GM23338 (cell line): ENCODE results near the gene DPF3.

Experiments
- CREB1 ChIP-seq: fragments of 250-450 bp; sonication (Bioruptor Pico); IDR thresholded peaks from 2 replicates; pipeline ENCODE4 v1.5.0; 2020; ENCODE audit warnings: low read depth, mild to moderate bottlenecking, moderate library complexity
- POLR2AphosphoS5 ChIP-seq: IDR thresholded peaks from 2 replicates; pipeline ENCODE4 v1.6.1; 2016; ENCODE audit warnings: antibody characterized with exemption, low read depth
- TF ChIP-seq, protein P1 (sequence below), 2 experiments: fragments of 200-600 bp in 1 of 2; sonication (generic) in 1 of 2; conservative IDR thresholded peaks; 2 replicates each; pipeline versions ENCODE4 v1.5.1 to v1.6.1; 2016 to 2017; ENCODE audit warnings: antibody characterized with exemption in 2 of 2, low read depth in 2 of 2, mild to moderate bottlenecking in 2 of 2, moderate library complexity in 1 of 2

DNA sequence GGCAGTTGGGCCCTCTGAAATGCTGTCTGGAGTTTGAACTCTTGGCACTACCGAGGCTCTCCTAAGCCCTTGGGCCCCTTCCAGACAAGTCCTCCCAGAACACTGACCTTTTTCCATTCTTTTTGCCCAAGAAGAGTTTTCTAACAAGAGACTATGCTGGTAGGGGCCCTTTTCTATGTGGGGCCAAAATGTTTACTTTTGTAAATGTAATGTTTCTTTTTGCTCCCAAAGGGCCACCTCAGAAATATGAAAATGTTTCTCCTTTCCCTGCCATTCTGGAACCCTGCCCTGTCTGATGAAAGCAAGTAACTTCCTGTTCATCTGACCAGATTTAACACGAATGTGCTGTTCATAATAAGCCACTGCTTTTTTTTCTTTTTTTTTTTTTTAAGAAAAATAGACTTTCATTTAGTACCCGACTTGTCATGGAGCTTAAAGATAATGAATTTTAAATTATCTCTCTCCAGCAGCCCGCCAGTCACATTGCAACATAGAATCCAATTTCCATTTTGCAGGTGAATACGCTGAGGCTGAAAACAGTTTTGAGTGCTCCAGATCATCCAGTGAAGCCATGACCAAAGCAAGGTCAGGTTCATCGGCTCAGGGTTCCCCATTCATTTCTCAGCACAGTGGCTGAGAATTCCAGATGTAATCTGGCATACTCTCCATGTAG lies 169.9 kb downstream of the DPF3 start:
- TF ChIP-seq POLR2AphosphoS5 (no peak), CREB1 (CRISPR knock-in tag) (no peak)
- TF ChIP-seq, protein P1, sequence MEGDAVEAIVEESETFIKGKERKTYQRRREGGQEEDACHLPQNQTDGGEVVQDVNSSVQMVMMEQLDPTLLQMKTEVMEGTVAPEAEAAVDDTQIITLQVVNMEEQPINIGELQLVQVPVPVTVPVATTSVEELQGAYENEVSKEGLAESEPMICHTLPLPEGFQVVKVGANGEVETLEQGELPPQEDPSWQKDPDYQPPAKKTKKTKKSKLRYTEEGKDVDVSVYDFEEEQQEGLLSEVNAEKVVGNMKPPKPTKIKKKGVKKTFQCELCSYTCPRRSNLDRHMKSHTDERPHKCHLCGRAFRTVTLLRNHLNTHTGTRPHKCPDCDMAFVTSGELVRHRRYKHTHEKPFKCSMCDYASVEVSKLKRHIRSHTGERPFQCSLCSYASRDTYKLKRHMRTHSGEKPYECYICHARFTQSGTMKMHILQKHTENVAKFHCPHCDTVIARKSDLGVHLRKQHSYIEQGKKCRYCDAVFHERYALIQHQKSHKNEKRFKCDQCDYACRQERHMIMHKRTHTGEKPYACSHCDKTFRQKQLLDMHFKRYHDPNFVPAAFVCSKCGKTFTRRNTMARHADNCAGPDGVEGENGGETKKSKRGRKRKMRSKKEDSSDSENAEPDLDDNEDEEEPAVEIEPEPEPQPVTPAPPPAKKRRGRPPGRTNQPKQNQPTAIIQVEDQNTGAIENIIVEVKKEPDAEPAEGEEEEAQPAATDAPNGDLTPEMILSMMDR (conservative IDR thresholded peaks at IDR 0.05; ENCODE audit: low read depth in 2 of 2), result no peak
